B cell (primary cell): Measurements from ENCODE around the gene TMEM232. TPM values are rescaled to one million over a fixed set of nuclear protein-coding genes. Genes with fewer than 3 reads are reported as not detected.
"Not testable (repeated sequence)": the region's sequence is repeated elsewhere in the genome, so short reads cannot be mapped to it uniquely, and the experiment has no call there.

Experiments used
- ATAC-seq: fragments of 200-7000 bp; cut with Tn5 transposase; one replicate; pipeline ENCODE4 v1.10.0; 2021; ENCODE audit warnings: low read depth, mild to moderate bottlenecking, moderate number of reproducible peaks, moderate library complexity
- CTCF ChIA-PET: fragments of 350-600 bp; sonication (Branson Sonifier 250); formaldehyde crosslinking; loops from one replicate; lab custom pipeline; 2021; ENCODE audit warnings: antibody characterized with exemption, inconsistent platforms; lab: Charles Lee
- POLR2A ChIA-PET: fragments of 350-600 bp; sonication (Branson Sonifier 250); formaldehyde crosslinking; loops from one replicate; lab custom pipeline; 2021; ENCODE audit warnings: antibody characterized with exemption; lab: Charles Lee
- DNase-seq: peaks from one replicate; pipeline ENCODE4 v3.0.0; 2013
- H2AFZ ChIP-seq: 2 replicates; pipeline ENCODE4 v1.6.1; 2012; ENCODE audit warnings: mild to moderate bottlenecking, low read depth, low read length; ENCODE audit not compliant: insufficient read depth, poor library complexity, severe bottlenecking
- H3K27ac ChIP-seq, 2 donors: 1 replicate in 1 of 2; 2 replicates in 1 of 2; pipeline ENCODE4 v1.5.1; 2012 to 2013; ENCODE audit warnings: low read length in 2 of 2, mild to moderate bottlenecking in 2 of 2, moderate library complexity in 1 of 2
- H3K27me3 ChIP-seq, 4 experiments: fragments of 200-600 bp in 1 of 4; sonication (generic) in 1 of 4; replicated peaks in 1 of 4; 1 replicate in 2 of 4; 2 replicates in 2 of 4; pipeline versions ENCODE4 v1.6.1 to v1.7.0; 2013 to 2016; ENCODE audit warnings: low read length in 3 of 4, mild to moderate bottlenecking in 2 of 4, mixed read lengths in 1 of 4, moderate library complexity in 1 of 4; ENCODE audit not compliant: insufficient read depth in 4 of 4, control insufficient read depth in 3 of 4; ENCODE audit errors: control extremely low read depth in 1 of 4
- H3K36me3 ChIP-seq, 2 experiments: replicated peaks in 1 of 2; 1 replicate in 1 of 2; 2 replicates in 1 of 2; pipeline versions ENCODE4 v1.6.1 to v1.7.1; 2013; ENCODE audit warnings: low read length in 1 of 2; ENCODE audit not compliant: insufficient read depth in 2 of 2, control insufficient read depth in 1 of 2; ENCODE audit errors: control extremely low read depth in 1 of 2, extremely low read depth in 1 of 2
- H3K4me1 ChIP-seq, 2 donors: fragments of 200-600 bp in 1 of 2; sonication (generic) in 1 of 2; 1 replicate in 1 of 2; 2 replicates in 1 of 2; pipeline versions ENCODE4 v1.5.1 to v1.6.1; 2013 to 2017; ENCODE audit warnings: low read length in 2 of 2; ENCODE audit not compliant: control insufficient read depth in 2 of 2, insufficient read depth in 2 of 2
- H3K4me2 ChIP-seq: replicated peaks from 2 replicates; pipeline ENCODE3; 2012; ENCODE audit warnings: mild to moderate bottlenecking, low read depth, low read length; ENCODE audit not compliant: poor library complexity, severe bottlenecking
- H3K4me3 ChIP-seq, 5 experiments: fragments of 200-600 bp in 1 of 5; sonication (generic) in 1 of 5; 1 replicate in 3 of 5; 2 replicates in 2 of 5; pipeline versions ENCODE4 v1.5.1 to v1.7.0; 2011 to 2016; ENCODE audit warnings: low read length in 4 of 5, mild to moderate bottlenecking in 4 of 5, low read depth in 2 of 5, control low read depth in 1 of 5, moderate library complexity in 1 of 5; ENCODE audit not compliant: insufficient read depth in 1 of 5; ENCODE audit errors: control extremely low read depth in 1 of 5, extremely low read depth in 1 of 5
- H3K79me2 ChIP-seq: fragments of 200-600 bp; sonication (generic); one replicate; pipeline ENCODE4 v1.6.0; 2016; ENCODE audit warnings: low read length; ENCODE audit not compliant: control insufficient read depth, insufficient read depth
- H3K9ac ChIP-seq: fragments of 200-600 bp; sonication (generic); 2 replicates; pipeline ENCODE4 v1.6.1; 2017; ENCODE audit warnings: mild to moderate bottlenecking, low read length, moderate library complexity
- H3K9me3 ChIP-seq, 3 donors: one replicate each; pipeline versions ENCODE4 v1.6.1 to v1.7.1; 2013; ENCODE audit warnings: low read length in 2 of 3; ENCODE audit not compliant: control insufficient read depth in 2 of 3, insufficient read depth in 1 of 3; ENCODE audit errors: control extremely low read depth in 1 of 3
- H4K20me1 ChIP-seq: 2 replicates; pipeline ENCODE4 v1.6.0; 2012; ENCODE audit warnings: mild to moderate bottlenecking, low read length; ENCODE audit not compliant: insufficient read depth, control insufficient read depth, poor library complexity, severe bottlenecking
- H3K27ac Mint-ChIP-seq: one replicate; pipeline ENCODE4 v1.8.0; 2021; ENCODE audit warnings: mixed read lengths
- H3K27me3 Mint-ChIP-seq: one replicate; pipeline ENCODE4 v1.8.0; 2021; ENCODE audit warnings: mixed read lengths
- H3K4me1 Mint-ChIP-seq: one replicate; pipeline ENCODE4 v1.8.0; 2021; ENCODE audit warnings: mixed read lengths
- H3K4me3 Mint-ChIP-seq: one replicate; pipeline ENCODE4 v1.8.0; 2021; ENCODE audit warnings: mixed read lengths
- H3K9me3 Mint-ChIP-seq: one replicate; pipeline ENCODE4 v1.8.0; 2022; ENCODE audit warnings: mixed read lengths; ENCODE audit not compliant: insufficient read depth
- EZH2 ChIP-seq: IDR thresholded peaks from 2 replicates; pipeline ENCODE4 v1.6.1; 2012; ENCODE audit warnings: borderline replicate concordance, low read depth, mild to moderate bottlenecking, moderate library complexity, low read length; ENCODE audit not compliant: insufficient read depth, poor library complexity, severe bottlenecking
- WGBS: methylation state at CpG from one replicate; pipeline ENCODE4 v1.1.5; 2013; ENCODE audit warnings: missing lambda C conversion rate; ENCODE audit not compliant: insufficient coverage; 5-methylcytosine and 5-hydroxymethylcytosine counted together
- intact Hi-C: fragments of 100-400 bp; cut with micrococcal nuclease; formaldehyde crosslinking; loops from one replicate; pipeline ENCODE4 v1.10.0; 2022
- polyA plus RNA-seq: library from polyadenylated mRNA; depleted of rRNA; stranded (reverse); fragments of >200 nt; gene quantifications from 2 replicates; pipeline ENCODE4 v1.2.3, GENCODE V29; 2012
- total RNA-seq, 2 donors: library from RNA; stranded (reverse); fragments of 120-200 nt in 1 of 2; gene quantifications; 1 replicate in 1 of 2; 2 replicates in 1 of 2; pipeline versions ENCODE4 v1.2.3 to v1.2.4, GENCODE V29; 2013 to 2022
- TF ChIP-seq, protein P1 (sequence below): fragments of 200-600 bp; IDR thresholded peaks from one replicate; pipeline ENCODE4 v1.8.0; 2022; ENCODE audit warnings: antibody characterized with exemption, mild to moderate bottlenecking

TMEM232 gene
- total and polyA plus RNA-seq, 2 donors (not counting 1 experiment from before 2014, with no cell fraction given), result 0.49 to 2.9 TPM

DNA sequence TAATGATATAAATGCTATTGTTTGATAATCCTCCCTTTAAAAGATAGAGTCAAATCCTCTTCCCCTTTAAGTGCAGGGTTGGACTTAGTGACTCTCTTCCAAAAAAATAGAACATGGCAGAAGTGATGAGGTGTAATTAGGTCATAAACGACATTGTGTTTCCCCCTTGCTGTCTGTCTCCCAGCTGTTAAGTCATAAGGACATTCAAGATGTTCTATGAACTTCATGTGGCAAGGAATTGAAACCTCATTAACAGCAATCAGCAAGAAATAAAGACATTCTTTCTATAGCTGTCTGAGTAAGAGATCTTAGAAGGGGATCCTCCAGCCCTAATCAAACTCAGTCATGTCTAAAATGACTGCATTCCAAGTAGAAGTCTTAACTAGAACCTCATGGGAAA, 9.1 kb upstream of the TMEM232 start:
- Histone ChIP-seq H3K27ac (no peak overlapping the region), H3K9me3 (peaks cover 0 to 2% (median 0%) of the 10 kb centered on the region in 3 donors), H3K4me2 (no peak overlapping the region), H4K20me1 (no peaks in the 10 kb centered on the region), H3K9ac (no peak overlapping the region), H2AFZ (no peak overlapping the region), H3K27me3 (peaks cover 0 to 4% (median 2%) of the 10 kb centered on the region in 4 experiments), H3K79me2 (peaks cover 19% of the 10 kb centered on the region), H3K4me1 (peaks cover 14 to 17% of the 10 kb centered on the region in 2 donors), H3K36me3 (no peaks in the 10 kb centered on the region), H3K4me3 (no peak overlapping the region)
- TF ChIP-seq, protein P1, sequence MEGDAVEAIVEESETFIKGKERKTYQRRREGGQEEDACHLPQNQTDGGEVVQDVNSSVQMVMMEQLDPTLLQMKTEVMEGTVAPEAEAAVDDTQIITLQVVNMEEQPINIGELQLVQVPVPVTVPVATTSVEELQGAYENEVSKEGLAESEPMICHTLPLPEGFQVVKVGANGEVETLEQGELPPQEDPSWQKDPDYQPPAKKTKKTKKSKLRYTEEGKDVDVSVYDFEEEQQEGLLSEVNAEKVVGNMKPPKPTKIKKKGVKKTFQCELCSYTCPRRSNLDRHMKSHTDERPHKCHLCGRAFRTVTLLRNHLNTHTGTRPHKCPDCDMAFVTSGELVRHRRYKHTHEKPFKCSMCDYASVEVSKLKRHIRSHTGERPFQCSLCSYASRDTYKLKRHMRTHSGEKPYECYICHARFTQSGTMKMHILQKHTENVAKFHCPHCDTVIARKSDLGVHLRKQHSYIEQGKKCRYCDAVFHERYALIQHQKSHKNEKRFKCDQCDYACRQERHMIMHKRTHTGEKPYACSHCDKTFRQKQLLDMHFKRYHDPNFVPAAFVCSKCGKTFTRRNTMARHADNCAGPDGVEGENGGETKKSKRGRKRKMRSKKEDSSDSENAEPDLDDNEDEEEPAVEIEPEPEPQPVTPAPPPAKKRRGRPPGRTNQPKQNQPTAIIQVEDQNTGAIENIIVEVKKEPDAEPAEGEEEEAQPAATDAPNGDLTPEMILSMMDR, result no peak
- no peak for TF ChIP-seq EZH2
- Mint-ChIP-seq H3K4me1 (peaks cover 24% of the 10 kb centered on the region), H3K27ac (no peak overlapping the region), H3K9me3 (no peaks in the 10 kb centered on the region), H3K27me3 (peaks cover 21% of the 10 kb centered on the region), H3K4me3 (no peak overlapping the region)
- CTCF ChIA-PET, result no interaction called here
- no peak for DNase-seq
- intact Hi-C loops, result loop anchor here (5.0 kb wide), 2 partner anchors 1048 to 1972 kb away; partner anchors contain the start of gene MAN2A1
- POLR2A ChIA-PET, result no interaction called here
- WGBS, result no CpG with 5 or more reads among the region's 1 CpG
- no peak for ATAC-seq

DNA sequence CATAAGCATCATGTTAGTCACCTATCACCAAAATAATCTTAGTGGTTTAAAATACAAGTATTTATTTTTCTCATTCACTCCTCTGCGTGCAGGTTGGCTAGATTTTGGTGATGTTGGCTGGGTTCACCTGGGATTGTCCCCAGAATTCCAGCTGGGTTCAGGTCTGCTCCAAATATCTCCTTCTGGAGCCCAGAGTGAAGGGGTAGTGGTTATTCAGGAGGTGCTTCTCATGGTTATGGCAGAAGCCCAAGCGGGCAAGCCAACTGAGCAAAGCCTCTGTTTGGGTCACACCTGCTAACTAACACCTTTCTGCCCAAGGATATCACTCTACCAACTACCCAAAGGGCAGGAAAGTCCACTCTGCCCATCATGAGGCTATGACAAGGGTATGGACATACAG, 7.6 kb upstream of the TMEM232 start:
- Histone ChIP-seq H3K79me2 (peaks cover 6% of the 10 kb centered on the region), H3K9me3 (peaks cover 0 to 2% (median 0%) of the 10 kb centered on the region in 3 donors), H2AFZ (no peak overlapping the region), H3K27me3 (peaks cover 0 to 4% (median 2%) of the 10 kb centered on the region in 4 experiments), H4K20me1 (no peaks in the 10 kb centered on the region), H3K27ac (no peak overlapping the region), H3K36me3 (no peaks in the 10 kb centered on the region), H3K4me1 (peaks cover 6% of the 10 kb centered on the region in 2 donors), H3K9ac (no peak overlapping the region), H3K4me2 (no peak overlapping the region), H3K4me3 (no peak overlapping the region)
- intact Hi-C loops, result no loop called here
- Mint-ChIP-seq H3K9me3 (no peaks in the 10 kb centered on the region), H3K4me3 (no peak overlapping the region), H3K27ac (no peak overlapping the region), H3K27me3 (peaks cover 21% of the 10 kb centered on the region), H3K4me1 (peaks cover 14% of the 10 kb centered on the region)
- TF ChIP-seq EZH2, result no peak
- TF ChIP-seq, protein P1, result no peak
- ATAC-seq, result no peak
- CTCF ChIA-PET, result no interaction called here
- POLR2A ChIA-PET, result no interaction called here
- WGBS, result no CpG with 5 or more reads among the region's 2 CpGs
- no peak for DNase-seq

DNA sequence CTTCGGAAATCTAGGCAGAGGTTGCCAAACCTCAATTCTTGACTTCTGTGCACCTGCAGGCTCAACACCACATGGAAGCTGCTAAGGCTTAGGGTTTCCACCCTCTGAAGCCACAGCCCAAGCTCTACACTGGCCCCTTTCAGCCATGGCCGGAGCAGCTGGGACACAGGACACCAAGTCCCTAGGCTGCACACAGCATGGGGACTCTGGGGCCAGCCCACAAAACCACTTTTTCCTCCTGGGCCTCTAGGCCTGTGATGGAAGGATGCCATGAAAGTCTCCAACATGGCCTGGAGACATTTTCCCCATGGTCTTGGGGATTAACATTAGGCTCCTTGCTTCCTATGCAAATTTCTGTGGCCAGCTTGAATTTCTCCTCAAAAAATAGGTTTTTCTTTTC, 5.0 kb upstream of the TMEM232 start:
- ATAC-seq, H3K27me3 ChIP-seq, H3K9ac ChIP-seq, H3K79me2 ChIP-seq, H3K4me2 ChIP-seq, H3K4me3 Mint-ChIP-seq, H3K4me1 Mint-ChIP-seq, H3K9me3 Mint-ChIP-seq, H3K4me3 ChIP-seq, H2AFZ ChIP-seq, POLR2A ChIA-PET, CTCF ChIA-PET, intact Hi-C loops, H4K20me1 ChIP-seq, DNase-seq, H3K27ac ChIP-seq, H3K9me3 ChIP-seq, H3K27ac Mint-ChIP-seq, H3K4me1 ChIP-seq, H3K36me3 ChIP-seq: not testable (repeated sequence)
- H3K27me3 Mint-ChIP-seq, result peaks cover 17% of the 10 kb centered on the region
- 90% methylated on average over 2 of the region's 2 CpGs for WGBS
